GM23248 (cell line): Measurements from ENCODE around the gene AP2A2. TPM values are rescaled to one million over a fixed set of nuclear protein-coding genes. Genes with fewer than 3 reads are reported as not detected.

Source experiments
- DNase-seq: peaks from one replicate; pipeline ENCODE4 v3.0.0-alpha.2; 2015
- H2AFZ ChIP-seq: fragments of 200-600 bp; sonication (generic); 2 replicates; pipeline ENCODE4 v1.6.1; 2016; ENCODE audit warnings: antibody characterized with exemption
- H3F3A ChIP-seq: fragments of 200-600 bp; sonication (generic); 2 replicates; pipeline ENCODE4 v1.6.1; 2016; ENCODE audit warnings: mild to moderate bottlenecking, antibody characterized with exemption, mixed run types; ENCODE audit not compliant: insufficient read depth
- H3K27ac ChIP-seq: fragments of 200-600 bp; sonication (generic); 2 replicates; pipeline ENCODE4 v1.5.1; 2016; ENCODE audit warnings: mild to moderate bottlenecking
- H3K27me3 ChIP-seq: fragments of 200-600 bp; sonication (generic); replicated peaks from 2 replicates; pipeline ENCODE4 v1.6.1; 2016; ENCODE audit warnings: mild to moderate bottlenecking; ENCODE audit not compliant: insufficient read depth
- H3K36me3 ChIP-seq: fragments of 200-600 bp; sonication (generic); 2 replicates; pipeline ENCODE4 v1.6.1; 2016; ENCODE audit warnings: low read depth, mild to moderate bottlenecking
- H3K4me1 ChIP-seq: fragments of 200-600 bp; sonication (generic); 2 replicates; pipeline ENCODE4 v1.6.1; 2016; ENCODE audit warnings: mild to moderate bottlenecking; ENCODE audit not compliant: insufficient read depth
- H3K4me2 ChIP-seq: fragments of 200-600 bp; sonication (generic); one replicate; pipeline ENCODE4 v1.6.1; 2016; ENCODE audit warnings: mild to moderate bottlenecking; ENCODE audit not compliant: unreplicated experiment
- H3K4me3 ChIP-seq: fragments of 200-600 bp; sonication (generic); 2 replicates; pipeline ENCODE4 v1.5.1; 2016; ENCODE audit warnings: mild to moderate bottlenecking
- H3K79me2 ChIP-seq: fragments of 200-600 bp; sonication (generic); 2 replicates; pipeline ENCODE4 v1.6.1; 2016; ENCODE audit warnings: mild to moderate bottlenecking; ENCODE audit not compliant: insufficient read depth
- H3K9ac ChIP-seq: fragments of 200-600 bp; sonication (generic); 2 replicates; pipeline ENCODE4 v1.6.1; 2016; ENCODE audit warnings: mild to moderate bottlenecking
- H3K9me2 ChIP-seq: fragments of 200-600 bp; sonication (generic); 2 replicates; pipeline ENCODE4 v1.6.1; 2016; ENCODE audit warnings: mixed run types, mild to moderate bottlenecking, moderate library complexity; ENCODE audit not compliant: insufficient read depth
- H3K9me3 ChIP-seq: fragments of 200-600 bp; sonication (generic); one replicate; pipeline ENCODE4 v1.6.1; 2017; ENCODE audit warnings: low read depth
- H4K20me1 ChIP-seq: fragments of 200-600 bp; sonication (generic); 2 replicates; pipeline ENCODE4 v1.6.0; 2016; ENCODE audit not compliant: insufficient read depth
- EZH2 ChIP-seq: fragments of 200-600 bp; sonication (generic); IDR thresholded peaks from 2 replicates; pipeline ENCODE4 v1.6.1; 2018; ENCODE audit warnings: antibody characterized with exemption, mild to moderate bottlenecking; ENCODE audit not compliant: insufficient read depth, poor library complexity, severe bottlenecking
- EZH2phosphoT487 ChIP-seq: fragments of 200-600 bp; sonication (generic); IDR thresholded peaks from 2 replicates; pipeline ENCODE4 v1.6.1; 2018; ENCODE audit warnings: antibody characterized with exemption, moderate library complexity, mild to moderate bottlenecking, low read depth; ENCODE audit not compliant: insufficient read depth
- WGBS, 2 experiments: methylation state at CpG; one replicate each; pipeline ENCODE4 v1.1.6; 2015 to 2017; ENCODE audit warnings: low lambda C conversion rate in 2 of 2, low coverage in 1 of 2; ENCODE audit errors: missing lambda C conversion rate in 2 of 2; 5-methylcytosine and 5-hydroxymethylcytosine counted together
- in situ Hi-C: fragments of 300-500 bp; cut with MboI; formaldehyde crosslinking; loops from 2 replicates; pipeline ENCODE4 v1.15.0; 2020
- polyA plus RNA-seq: library from polyadenylated mRNA; unstranded; fragments of >200 nt; fragmentation: Nextera tagmentation; extraction: Ambion mirVana; gene quantifications from 2 replicates; pipeline ENCODE4 v1.2.1, GENCODE V29; 2016
- total RNA-seq: library from RNA; depleted of rRNA; stranded (reverse); fragments of >200 nt; shearing (Covaris generic); gene quantifications from 2 replicates; pipeline ENCODE4 v1.2.3, GENCODE V29; 2014

Gene AP2A2
- total and polyA plus RNA-seq, 2 experiments from 2014 or later = 31.1 to 38.3 TPM

GRCh38 chr11:898143-898511 is 27.5 kb upstream of the AP2A2 start:
- H3F3A ChIP-seq = no peaks in the 10 kb centered on the region
- no peak overlapping the region for H2AFZ ChIP-seq
- in situ Hi-C loops = no loop called here
- H3K27ac ChIP-seq = no peak overlapping the region
- no peak for TF ChIP-seq EZH2phosphoT487
- no peak for TF ChIP-seq EZH2
- no peaks in the 10 kb centered on the region for H3K27me3 ChIP-seq
- peaks cover 4% of the 10 kb centered on the region; the same call in 1 of the 2 replicates for H3K36me3 ChIP-seq
- no peak overlapping the region for H3K4me2 ChIP-seq
- H3K4me1 ChIP-seq = no peaks in the 10 kb centered on the region
- H3K4me3 ChIP-seq = no peak overlapping the region
- peak; percentile 36 for DNase-seq
- H4K20me1 ChIP-seq = no peaks in the 10 kb centered on the region
- WGBS, 2 experiments = 79 to 89% methylated on average over 9 to 10 of the region's 10 CpGs
- H3K9me2 ChIP-seq = no peaks in the 10 kb centered on the region
- H3K79me2 ChIP-seq = no peaks in the 10 kb centered on the region
- no peaks in the 10 kb centered on the region for H3K9me3 ChIP-seq
- H3K9ac ChIP-seq = no peak overlapping the region

- WGBS, 2 experiments = 95 to 97% methylated on average over 18 to 20 of the region's 22 CpGs
- no peaks in the 10 kb centered on the region for H4K20me1 ChIP-seq
- TF ChIP-seq EZH2phosphoT487 (no peak), EZH2 (no peak)
- peak; percentile 26 for DNase-seq
- H3K27ac ChIP-seq = no peak overlapping the region
- H3K4me1 ChIP-seq = no peaks in the 10 kb centered on the region
- H3F3A ChIP-seq = no peaks in the 10 kb centered on the region
- H3K27me3 ChIP-seq = no peaks in the 10 kb centered on the region
- no peak overlapping the region for H3K4me3 ChIP-seq
- no peaks in the 10 kb centered on the region for H3K9me3 ChIP-seq
- H3K4me2 ChIP-seq = no peak overlapping the region
- H3K9me2 ChIP-seq = no peaks in the 10 kb centered on the region
- in situ Hi-C loops = no loop called here
- no peak overlapping the region for H3K9ac ChIP-seq
- H3K36me3 ChIP-seq = peaks cover 4% of the 10 kb centered on the region; the same call in 1 of the 2 replicates
- H2AFZ ChIP-seq = no peak overlapping the region
- no peaks in the 10 kb centered on the region for H3K79me2 ChIP-seq
Measured at GRCh38 chr11:898540-899190, 27.0 kb upstream of the AP2A2 start.

DNA sequence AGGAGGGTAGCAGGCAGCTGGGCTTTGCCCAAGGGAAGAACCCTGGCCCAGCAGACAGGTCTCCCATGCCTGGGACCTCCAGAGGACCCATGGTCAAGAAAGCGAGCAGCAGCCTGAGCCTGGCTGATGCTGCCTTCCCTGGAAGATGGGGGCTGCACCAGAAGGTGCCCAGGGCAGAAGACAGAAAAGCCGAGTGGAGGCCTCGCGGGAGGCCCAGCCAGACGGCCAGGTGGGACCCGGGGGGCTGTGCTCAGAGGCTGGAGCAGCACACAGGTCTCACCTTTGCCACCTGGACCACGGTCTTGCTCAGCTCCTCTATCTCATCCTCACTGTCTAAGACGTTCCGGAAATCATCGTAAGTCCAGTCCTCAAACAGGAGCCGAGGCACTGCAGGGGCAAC is 25.9 kb upstream of the AP2A2 start:
- Histone ChIP-seq H4K20me1 (no peaks in the 10 kb centered on the region), H2AFZ (no peak overlapping the region), H3K9me3 (no peaks in the 10 kb centered on the region), H3K36me3 (peaks cover 4% of the 10 kb centered on the region; the same call in 1 of the 2 replicates), H3K4me2 (no peak overlapping the region), H3K27me3 (no peaks in the 10 kb centered on the region), H3K4me1 (no peaks in the 10 kb centered on the region), H3K9ac (no peak overlapping the region), H3K27ac (no peak overlapping the region), H3K79me2 (no peaks in the 10 kb centered on the region), H3F3A (no peaks in the 10 kb centered on the region), H3K9me2 (no peaks in the 10 kb centered on the region), H3K4me3 (no peak overlapping the region)
- no peak for DNase-seq
- WGBS, 2 experiments = 95 to 96% methylated on average over 11 of the region's 11 CpGs
- in situ Hi-C loops = loop anchor here (10.0 kb wide), 1 partner anchor 155 kb away; no protein-coding TSS in a partner anchor
- no peak for TF ChIP-seq EZH2
- no peak for TF ChIP-seq EZH2phosphoT487

- Histone ChIP-seq H2AFZ (no peak overlapping the region), H3K79me2 (peaks cover 7% of the 10 kb centered on the region; the same call in 1 of the 2 replicates), H4K20me1 (no peaks in the 10 kb centered on the region), H3K27me3 (no peaks in the 10 kb centered on the region), H3K4me2 (no peak overlapping the region), H3K27ac (no peak overlapping the region), H3K36me3 (peaks cover 4% of the 10 kb centered on the region; the same call in 1 of the 2 replicates), H3K4me3 (no peak overlapping the region), H3F3A (no peaks in the 10 kb centered on the region), H3K4me1 (no peaks in the 10 kb centered on the region), H3K9ac (no peak overlapping the region), H3K9me3 (no peaks in the 10 kb centered on the region), H3K9me2 (no peaks in the 10 kb centered on the region)
- no peak for TF ChIP-seq EZH2phosphoT487
- TF ChIP-seq EZH2 = no peak
- no peak for DNase-seq
- 91% methylated on average over 6 to 7 of the region's 7 CpGs for WGBS, 2 experiments
- in situ Hi-C loops = loop anchor here (10.0 kb wide), 1 partner anchor 154 kb away; no protein-coding TSS in a partner anchor
Measured at GRCh38 chr11:900545-900944, 25.1 kb upstream of the AP2A2 start.
